ENCODE measurements around the gene PTPN7. TPM values are rescaled to one million over a fixed set of nuclear protein-coding genes. Genes with fewer than 3 reads are reported as not detected.

PTPN7 gene
- total RNA-seq, 2 donors from 2014 or later, result 4.3 to 6.1 TPM

GRCh38 chr1:202105571-202106339 lies 54.6 kb downstream of the PTPN7 start:
- DNase-seq (ENCODE audit: low spot score) (no peak), ATAC-seq (ENCODE audit: insufficient number of reproducible peaks, low FRiP score, low read depth) (no peak)
- no peaks in the 10 kb centered on the region for H3K9me3 ChIP-seq
- peaks cover 0 to 5% of the 10 kb centered on the region in 2 donors for H3K4me1 ChIP-seq (ENCODE audit: control insufficient read depth in 1 of 2, low read depth in 2 of 2)
- no peak overlapping the region for H3K27ac ChIP-seq
- TF ChIP-seq, protein P1, sequence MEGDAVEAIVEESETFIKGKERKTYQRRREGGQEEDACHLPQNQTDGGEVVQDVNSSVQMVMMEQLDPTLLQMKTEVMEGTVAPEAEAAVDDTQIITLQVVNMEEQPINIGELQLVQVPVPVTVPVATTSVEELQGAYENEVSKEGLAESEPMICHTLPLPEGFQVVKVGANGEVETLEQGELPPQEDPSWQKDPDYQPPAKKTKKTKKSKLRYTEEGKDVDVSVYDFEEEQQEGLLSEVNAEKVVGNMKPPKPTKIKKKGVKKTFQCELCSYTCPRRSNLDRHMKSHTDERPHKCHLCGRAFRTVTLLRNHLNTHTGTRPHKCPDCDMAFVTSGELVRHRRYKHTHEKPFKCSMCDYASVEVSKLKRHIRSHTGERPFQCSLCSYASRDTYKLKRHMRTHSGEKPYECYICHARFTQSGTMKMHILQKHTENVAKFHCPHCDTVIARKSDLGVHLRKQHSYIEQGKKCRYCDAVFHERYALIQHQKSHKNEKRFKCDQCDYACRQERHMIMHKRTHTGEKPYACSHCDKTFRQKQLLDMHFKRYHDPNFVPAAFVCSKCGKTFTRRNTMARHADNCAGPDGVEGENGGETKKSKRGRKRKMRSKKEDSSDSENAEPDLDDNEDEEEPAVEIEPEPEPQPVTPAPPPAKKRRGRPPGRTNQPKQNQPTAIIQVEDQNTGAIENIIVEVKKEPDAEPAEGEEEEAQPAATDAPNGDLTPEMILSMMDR (IDR thresholded peaks at IDR 0.05), result no peak
- no peaks in the 10 kb centered on the region for H3K27me3 ChIP-seq (replicated peaks; ENCODE audit: insufficient read depth)
- H3K4me3 ChIP-seq, result no peak overlapping the region
- H3K36me3 ChIP-seq, result no peaks in the 10 kb centered on the region

GRCh38 chr1:202104073-202104472 lies 56.3 kb downstream of the PTPN7 start:
- ATAC-seq (ENCODE audit: insufficient number of reproducible peaks, low FRiP score, low read depth) (no peak), DNase-seq (ENCODE audit: low spot score) (no peak)
- Histone ChIP-seq H3K4me1 (ENCODE audit: control insufficient read depth in 1 of 2, low read depth in 2 of 2) (peaks cover 0 to 5% of the 10 kb centered on the region in 2 donors), H3K36me3 (no peaks in the 10 kb centered on the region), H3K4me3 (no peak overlapping the region), H3K27me3 (replicated peaks; ENCODE audit: insufficient read depth) (no peaks in the 10 kb centered on the region), H3K27ac (no peak overlapping the region), H3K9me3 (no peaks in the 10 kb centered on the region)
- TF ChIP-seq, protein P1 (IDR thresholded peaks at IDR 0.05), result no peak

DNA sequence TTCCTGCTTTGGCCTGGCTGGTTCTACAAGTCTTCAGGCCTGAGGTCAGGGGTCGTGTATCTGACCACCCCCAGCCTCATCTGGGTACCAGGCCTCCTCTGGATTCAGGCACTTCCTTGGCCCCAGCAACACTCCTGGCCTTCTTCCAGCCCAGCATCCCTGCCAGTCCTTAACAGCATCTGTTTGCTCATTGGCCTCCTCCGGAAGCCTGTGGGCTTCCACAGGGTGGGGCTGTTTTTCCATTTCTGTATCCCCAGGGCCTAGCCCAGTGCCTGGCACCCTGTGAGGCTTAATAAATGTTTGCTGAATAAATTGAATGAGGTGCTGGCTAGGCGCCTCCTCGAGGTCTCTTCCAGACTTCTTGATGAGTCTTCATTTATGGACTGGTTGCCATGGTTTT lies 59.2 kb downstream of the PTPN7 start:
- Histone ChIP-seq H3K27me3 (replicated peaks; ENCODE audit: insufficient read depth) (no peaks in the 10 kb centered on the region), H3K36me3 (no peaks in the 10 kb centered on the region), H3K9me3 (no peaks in the 10 kb centered on the region), H3K27ac (no peak overlapping the region), H3K4me3 (no peak overlapping the region), H3K4me1 (ENCODE audit: control insufficient read depth in 1 of 2, low read depth in 2 of 2) (no peaks in the 10 kb centered on the region)
- ATAC-seq (ENCODE audit: insufficient number of reproducible peaks, low FRiP score, low read depth), result no peak
- TF ChIP-seq, protein P1 (IDR thresholded peaks at IDR 0.05), result no peak
- DNase-seq (ENCODE audit: low spot score), result no peak

Other genes with a start within 250 kb of the PTPN7 start
- gene LMOD1, start 214.1 kb downstream of the PTPN7 start, total RNA-seq, result 100 to 1,000 TPM; 638 to 761 TPM
- gene TIMM17A, start 205.1 kb downstream of the PTPN7 start, total RNA-seq, result 10 to 100 TPM; 29.6 to 44.7 TPM
- gene RNPEP, start 178.0 kb downstream of the PTPN7 start, total RNA-seq, result 10 to 100 TPM; 46.3 to 58.2 TPM
- gene ELF3, start 150.0 kb downstream of the PTPN7 start, total RNA-seq, result 1 to 10 TPM in 1 of 2 donors, under 1 TPM in 1; 0.95 to 4.9 TPM
- gene GPR37L1, start 37.7 kb downstream of the PTPN7 start, total RNA-seq, result not detected
- 10 to 100 TPM; 36.3 to 41.0 TPM for gene ARL8A, start 15.9 kb downstream of the PTPN7 start, total RNA-seq
- 10 to 100 TPM; 76.6 to 99.0 TPM for gene LGR6, start 33.2 kb upstream of the PTPN7 start, total RNA-seq
- gene UBE2T, start 181.3 kb upstream of the PTPN7 start, total RNA-seq, result under 1 TPM in 1 of 2 donors, not detected in 1; 0.68 TPM
- 100 to 1,000 TPM; 573 to 677 TPM for gene PPP1R12B, start 188.1 kb upstream of the PTPN7 start, total RNA-seq